Activated CD8-positive, alpha-beta memory T cell treated with anti-CD3 and anti-CD28 coated beads, Interleukin-2, amount 50 U/mL, for 24 hours (primary cell): ENCODE data around the gene ANKHD1.
"Not testable (repeated sequence)": the region's sequence is repeated elsewhere in the genome, so short reads cannot be mapped to it uniquely, and the experiment has no call there.

Experiments used
- DNase-seq: peaks from one replicate; pipeline ENCODE4 v3.0.0-alpha.2; 2020; ENCODE audit errors: extremely low read depth

Gene ANKHD1

GRCh38 chr5:140564196-140565023 lies 162.8 kb downstream of the ANKHD1 start, which contains the start of the genes APBB3 and SLC35A4:
TSS of gene APBB3 (minus strand) at chr5:140564598. CDS start at chr5:140564245, 353 bp downstream.
TSS of gene SLC35A4 (plus strand) at chr5:140564828. CDS start at chr5:140567170, 2,342 bp downstream.
- peak; percentile 93 for DNase-seq

GRCh38 chr5:140565024-140565779 lies 163.6 kb downstream of the ANKHD1 start:
- DNase-seq = no peak

GRCh38 chr5:140565780-140566095 lies 164.1 kb downstream of the ANKHD1 start:
- no peak for DNase-seq

- DNase-seq = no peak
Measured at GRCh38 chr5:140566665-140567064, 165.0 kb downstream of the ANKHD1 start.

- no peak for DNase-seq
Measured at GRCh38 chr5:140567136-140567818, 165.6 kb downstream of the ANKHD1 start.

GRCh38 chr5:140567871-140568270 lies 166.2 kb downstream of the ANKHD1 start:
- DNase-seq = no peak

- DNase-seq = no peak
Measured at GRCh38 chr5:140568443-140569063, 166.9 kb downstream of the ANKHD1 start.

- no peak for DNase-seq
Measured at GRCh38 chr5:140569197-140569596, 167.6 kb downstream of the ANKHD1 start.

- no peak for DNase-seq
Measured at GRCh38 chr5:140570058-140570457, 168.4 kb downstream of the ANKHD1 start.

GRCh38 chr5:140570488-140570887 lies 168.9 kb downstream of the ANKHD1 start:
- no peak for DNase-seq

- no peak for DNase-seq
Measured at GRCh38 chr5:140571105-140571504, 169.5 kb downstream of the ANKHD1 start.

GRCh38 chr5:140573683-140574082 lies 172.1 kb downstream of the ANKHD1 start:
- no peak for DNase-seq

- no peak for DNase-seq
Measured at GRCh38 chr5:140574165-140574564, 172.5 kb downstream of the ANKHD1 start.

- DNase-seq = no peak
Measured at GRCh38 chr5:140575309-140575708, 173.7 kb downstream of the ANKHD1 start.

GRCh38 chr5:140576776-140577201 lies 175.2 kb downstream of the ANKHD1 start:
- DNase-seq = no peak

- DNase-seq = not testable (repeated sequence)
Measured at GRCh38 chr5:140579188-140579747, 177.6 kb downstream of the ANKHD1 start.

GRCh38 chr5:140587495-140587894 lies 185.9 kb downstream of the ANKHD1 start:
- DNase-seq = no peak

GRCh38 chr5:140588311-140589070 lies 186.9 kb downstream of the ANKHD1 start:
- DNase-seq = no peak
